ENCODE data around the gene SMG5.

The SMG5 gene

DNA sequence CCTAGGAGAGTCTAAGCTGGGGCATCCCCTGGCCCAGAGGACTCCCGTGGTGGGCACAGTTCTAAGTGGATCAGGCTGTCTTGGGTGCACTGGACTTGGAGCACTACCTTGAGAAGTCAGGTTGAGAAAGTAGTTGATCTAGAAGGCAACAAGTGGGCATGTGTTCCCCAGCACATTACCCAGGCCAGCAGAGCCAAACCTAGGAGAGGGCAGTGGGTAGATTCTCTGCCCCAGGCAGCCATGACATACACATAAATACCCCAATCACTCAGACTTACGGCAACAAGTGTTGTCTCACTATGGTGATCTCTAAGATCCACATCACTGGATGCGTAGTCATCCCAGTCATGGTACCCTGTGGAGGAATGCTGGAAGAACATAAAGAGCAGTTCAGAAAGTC lies 71.4 kb downstream of the SMG5 start:
- no peak for DNase-seq

DNA sequence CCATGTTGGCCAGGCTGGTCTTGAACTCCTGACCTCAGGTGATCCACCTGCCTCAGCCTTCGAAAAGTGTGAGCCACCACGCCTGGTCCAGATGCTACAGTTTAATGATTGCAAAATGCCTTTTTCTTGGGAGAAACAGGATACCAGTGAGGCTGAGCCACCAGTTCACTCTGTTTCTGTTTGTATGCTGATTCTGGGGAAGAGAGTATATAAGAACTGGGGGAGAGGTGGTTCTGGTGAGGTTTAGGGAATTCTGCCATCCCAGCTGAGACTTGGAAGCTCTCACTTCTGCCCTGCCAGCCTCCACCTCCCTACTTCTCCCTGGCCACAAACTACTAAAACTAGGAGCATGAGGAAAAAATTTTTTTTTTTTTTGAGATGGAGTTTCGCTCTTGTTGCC lies 77.9 kb downstream of the SMG5 start:
- no peak for DNase-seq

DNA sequence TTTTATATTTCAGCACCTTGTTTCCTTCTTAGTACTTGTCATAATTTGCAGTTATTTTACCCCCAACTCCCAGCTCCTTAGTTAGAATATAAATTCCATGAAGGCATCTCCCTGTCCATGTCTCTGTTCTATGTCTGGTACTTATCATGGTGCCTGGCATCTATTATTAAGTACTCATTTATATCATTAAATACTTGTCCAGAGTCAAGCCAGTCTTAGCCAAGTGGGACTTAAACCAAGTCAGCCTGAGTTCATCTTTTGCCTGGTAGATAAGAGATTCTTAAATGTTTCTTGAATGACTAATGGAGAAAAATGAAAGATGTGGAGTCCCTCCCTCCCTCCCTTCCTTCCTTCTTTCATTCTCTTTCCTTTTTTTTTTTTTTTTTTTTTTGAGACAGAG lies 79.3 kb downstream of the SMG5 start:
- no peak for DNase-seq

DNA sequence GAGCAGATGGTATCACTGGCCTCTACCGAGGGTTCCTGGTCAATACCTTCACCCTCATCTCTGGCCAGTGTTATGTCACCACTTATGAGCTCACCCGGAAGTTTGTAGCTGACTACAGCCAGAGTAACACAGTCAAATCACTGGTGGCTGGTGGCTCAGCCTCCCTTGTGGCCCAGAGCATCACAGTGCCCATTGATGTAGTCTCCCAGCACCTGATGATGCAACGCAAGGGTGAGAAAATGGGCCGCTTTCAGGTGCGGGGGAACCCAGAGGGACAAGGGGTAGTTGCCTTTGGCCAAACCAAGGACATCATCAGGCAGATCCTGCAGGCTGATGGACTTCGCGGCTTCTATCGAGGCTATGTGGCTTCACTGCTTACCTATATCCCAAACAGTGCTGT lies 82.6 kb downstream of the SMG5 start:
- no peak for DNase-seq
